SK-N-SH treated with all-trans-retinoic acid at 6 μM for 48 hours (cell line): ENCODE results near the gene DENND1A.

Experiments
- ARNTL ChIP-seq: fragments of 450-650 bp; formaldehyde crosslinking; IDR thresholded peaks from 2 replicates; pipeline ENCODE4 v1.5.0; 2020; ENCODE audit warnings: low read depth, mild to moderate bottlenecking, moderate library complexity, borderline replicate concordance
- BACH2 ChIP-seq: fragments of 250-450 bp; sonication (Bioruptor Pico); IDR thresholded peaks from 2 replicates; pipeline ENCODE4 v1.9.0; 2021; ENCODE audit warnings: mild to moderate bottlenecking, borderline replicate concordance
- ESRRG ChIP-seq: fragments of 250-450 bp; sonication (Bioruptor Pico); IDR thresholded peaks from 2 replicates; pipeline ENCODE4 v1.6.1; 2021; ENCODE audit warnings: mild to moderate bottlenecking
- GLIS3 ChIP-seq: fragments of 250-450 bp; sonication (Bioruptor Pico); IDR thresholded peaks from 2 replicates; pipeline ENCODE4 v1.5.0; 2020; ENCODE audit warnings: mild to moderate bottlenecking, moderate library complexity
- RARB ChIP-seq: fragments of 250-450 bp; sonication (Bioruptor Pico); IDR thresholded peaks from 2 replicates; pipeline ENCODE4 v1.8.0; 2021; ENCODE audit warnings: mild to moderate bottlenecking, moderate library complexity
- SNAI2 ChIP-seq: fragments of 250-450 bp; sonication (Bioruptor Pico); IDR thresholded peaks from 2 replicates; pipeline ENCODE4 v1.5.0; 2020; ENCODE audit warnings: mild to moderate bottlenecking, moderate library complexity
- ZC3H10 ChIP-seq: fragments of 250-450 bp; sonication (Bioruptor Pico); IDR thresholded peaks from 2 replicates; pipeline ENCODE4 v1.5.1; 2021; ENCODE audit warnings: mild to moderate bottlenecking, moderate library complexity
- ZFP3 ChIP-seq: fragments of 250-450 bp; sonication (Bioruptor Pico); IDR thresholded peaks from 2 replicates; pipeline ENCODE4 v1.5.0; 2020; ENCODE audit warnings: mild to moderate bottlenecking, moderate library complexity
- ZNF70 ChIP-seq: fragments of 450-650 bp; formaldehyde crosslinking; IDR thresholded peaks from 2 replicates; pipeline ENCODE4 v1.5.0; 2020; ENCODE audit warnings: mild to moderate bottlenecking, moderate library complexity
- ZNF8 ChIP-seq: fragments of 450-650 bp; formaldehyde crosslinking; IDR thresholded peaks from 2 replicates; pipeline ENCODE4 v1.5.0; 2020; ENCODE audit warnings: mild to moderate bottlenecking, moderate library complexity
- TF ChIP-seq, protein P1 (sequence below): fragments of 250-450 bp; sonication (Bioruptor Pico); IDR thresholded peaks from 2 replicates; pipeline ENCODE4 v1.8.0; 2020; ENCODE audit warnings: mild to moderate bottlenecking, moderate library complexity, borderline replicate concordance

DNA sequence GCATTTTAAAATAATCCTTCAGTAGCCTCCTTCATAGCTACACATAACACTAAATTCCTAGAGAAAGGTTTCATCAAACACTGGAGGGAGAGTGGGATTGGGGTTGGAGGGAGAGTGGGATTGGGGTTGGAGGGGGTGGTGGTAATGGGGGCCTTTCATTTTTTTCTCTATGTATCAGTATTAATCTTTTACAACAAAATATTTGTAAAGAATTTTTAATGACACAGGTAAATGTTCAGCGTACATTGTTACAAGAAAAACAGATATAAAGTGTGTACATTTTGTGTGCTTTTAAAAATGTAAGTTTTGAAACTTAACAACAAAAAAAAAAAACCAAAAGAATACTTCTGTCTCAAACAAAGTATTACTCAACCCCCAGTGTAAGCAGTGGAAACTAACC is 266.4 kb downstream of the DENND1A start:
- TF ChIP-seq GLIS3 (CRISPR knock-in tag) (no peak), ARNTL (no peak), RARB (no peak), ZFP3 (CRISPR knock-in tag) (no peak), ZC3H10 (CRISPR knock-in tag) (no peak), ESRRG (no peak), ZNF70 (no peak), SNAI2 (CRISPR knock-in tag) (no peak), BACH2 (CRISPR knock-in tag) (no peak), ZNF8 (CRISPR knock-in tag) (no peak)
- TF ChIP-seq, protein P1, sequence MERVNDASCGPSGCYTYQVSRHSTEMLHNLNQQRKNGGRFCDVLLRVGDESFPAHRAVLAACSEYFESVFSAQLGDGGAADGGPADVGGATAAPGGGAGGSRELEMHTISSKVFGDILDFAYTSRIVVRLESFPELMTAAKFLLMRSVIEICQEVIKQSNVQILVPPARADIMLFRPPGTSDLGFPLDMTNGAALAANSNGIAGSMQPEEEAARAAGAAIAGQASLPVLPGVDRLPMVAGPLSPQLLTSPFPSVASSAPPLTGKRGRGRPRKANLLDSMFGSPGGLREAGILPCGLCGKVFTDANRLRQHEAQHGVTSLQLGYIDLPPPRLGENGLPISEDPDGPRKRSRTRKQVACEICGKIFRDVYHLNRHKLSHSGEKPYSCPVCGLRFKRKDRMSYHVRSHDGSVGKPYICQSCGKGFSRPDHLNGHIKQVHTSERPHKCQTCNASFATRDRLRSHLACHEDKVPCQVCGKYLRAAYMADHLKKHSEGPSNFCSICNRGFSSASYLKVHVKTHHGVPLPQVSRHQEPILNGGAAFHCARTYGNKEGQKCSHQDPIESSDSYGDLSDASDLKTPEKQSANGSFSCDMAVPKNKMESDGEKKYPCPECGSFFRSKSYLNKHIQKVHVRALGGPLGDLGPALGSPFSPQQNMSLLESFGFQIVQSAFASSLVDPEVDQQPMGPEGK (CRISPR knock-in tag), result no peak
